Stomach (tissue), 4 donors: ENCODE results near the gene PMM2.
"Not testable (repeated sequence)": the region's sequence is repeated elsewhere in the genome, so short reads cannot be mapped to it uniquely, and the experiment has no call there.

Experiments used
- EP300 ChIP-seq: sonication (generic); formaldehyde crosslinking; IDR thresholded peaks from one replicate; pipeline ENCODE4 v1.6.1; 2017; ENCODE audit warnings: antibody characterized with exemption
- POLR2A ChIP-seq, 4 donors: fragments of 450-650 bp; IDR thresholded peaks; one replicate each; pipeline ENCODE4 v1.6.1; 2016; ENCODE audit warnings: antibody characterized with exemption in 4 of 4, control low read depth in 2 of 4, mild to moderate bottlenecking in 1 of 4, moderate library complexity in 1 of 4
- TF ChIP-seq, protein P1 (sequence below), 7 experiments: fragments of 450-650 bp in 4 of 7; fragments of 200-600 bp in 3 of 7; sonication (generic) in 3 of 7; IDR thresholded peaks; one replicate each; pipeline ENCODE4 v1.5.1; 2016 to 2019; ENCODE audit warnings: antibody characterized with exemption in 7 of 7, control low read depth in 2 of 7, mild to moderate bottlenecking in 1 of 7

DNA sequence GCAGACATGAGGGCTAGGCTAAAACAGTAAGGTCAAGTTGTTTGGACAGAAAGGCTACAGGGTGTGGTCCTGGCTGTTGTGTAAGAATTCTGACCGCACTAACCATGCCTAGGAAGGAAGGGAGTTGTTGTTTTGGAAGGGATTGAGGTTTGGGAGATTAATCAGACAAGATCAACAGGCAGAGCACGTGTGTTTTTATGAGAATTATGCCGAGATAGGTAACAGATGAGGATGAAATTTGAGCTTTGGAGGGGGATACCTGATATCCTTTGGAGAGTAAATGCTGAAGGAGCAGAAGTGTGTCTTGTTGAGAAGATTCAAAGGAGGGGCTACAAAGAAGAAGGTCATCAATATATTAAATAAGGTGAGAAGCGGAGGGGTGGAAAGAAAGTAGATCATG, 44.4 kb downstream of the PMM2 start:
- not testable (repeated sequence) for TF ChIP-seq EP300; POLR2A (IDR thresholded peaks at IDR 0.05)
- TF ChIP-seq, protein P1, sequence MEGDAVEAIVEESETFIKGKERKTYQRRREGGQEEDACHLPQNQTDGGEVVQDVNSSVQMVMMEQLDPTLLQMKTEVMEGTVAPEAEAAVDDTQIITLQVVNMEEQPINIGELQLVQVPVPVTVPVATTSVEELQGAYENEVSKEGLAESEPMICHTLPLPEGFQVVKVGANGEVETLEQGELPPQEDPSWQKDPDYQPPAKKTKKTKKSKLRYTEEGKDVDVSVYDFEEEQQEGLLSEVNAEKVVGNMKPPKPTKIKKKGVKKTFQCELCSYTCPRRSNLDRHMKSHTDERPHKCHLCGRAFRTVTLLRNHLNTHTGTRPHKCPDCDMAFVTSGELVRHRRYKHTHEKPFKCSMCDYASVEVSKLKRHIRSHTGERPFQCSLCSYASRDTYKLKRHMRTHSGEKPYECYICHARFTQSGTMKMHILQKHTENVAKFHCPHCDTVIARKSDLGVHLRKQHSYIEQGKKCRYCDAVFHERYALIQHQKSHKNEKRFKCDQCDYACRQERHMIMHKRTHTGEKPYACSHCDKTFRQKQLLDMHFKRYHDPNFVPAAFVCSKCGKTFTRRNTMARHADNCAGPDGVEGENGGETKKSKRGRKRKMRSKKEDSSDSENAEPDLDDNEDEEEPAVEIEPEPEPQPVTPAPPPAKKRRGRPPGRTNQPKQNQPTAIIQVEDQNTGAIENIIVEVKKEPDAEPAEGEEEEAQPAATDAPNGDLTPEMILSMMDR (IDR thresholded peaks at IDR 0.05): not testable (repeated sequence)
